HepG2 (cell line): ENCODE measurements around the gene MYCT1.

Experiments used
- ATF1 ChIP-seq: IDR thresholded peaks from 2 replicates; pipeline ENCODE4 v1.6.1; 2016; ENCODE audit warnings: mild to moderate bottlenecking, control low read depth
- KDM1A ChIP-seq: IDR thresholded peaks from 2 replicates; pipeline ENCODE4 v1.6.1; 2016; ENCODE audit warnings: missing compliant biosample characterization
- MXI1 ChIP-seq: IDR thresholded peaks from 3 replicates; pipeline ENCODE4 v1.6.1; 2012; ENCODE audit warnings: low read depth, low read length, inconsistent platforms, borderline replicate concordance
- NR1H2 ChIP-seq: sonication (generic); formaldehyde crosslinking; IDR thresholded peaks from 2 replicates; pipeline ENCODE4 v1.8.1; 2022; ENCODE audit warnings: low read depth, missing genetic modification reagents, borderline replicate concordance
- STAG1 ChIP-seq: sonication (generic); formaldehyde crosslinking; IDR thresholded peaks from 2 replicates; pipeline ENCODE4 v1.4.0; 2020; ENCODE audit warnings: missing genetic modification reagents
- ZNF24 ChIP-seq: fragments of 450-650 bp; IDR thresholded peaks from 2 replicates; pipeline ENCODE4 v1.6.1; 2017; ENCODE audit warnings: antibody characterized with exemption, mild to moderate bottlenecking
- TF ChIP-seq, protein P1 (sequence below): sonication (generic); formaldehyde crosslinking; IDR thresholded peaks from 2 replicates; pipeline ENCODE4 v1.5.0; 2020; ENCODE audit warnings: mild to moderate bottlenecking, missing genetic modification reagents, moderate library complexity
- TF ChIP-seq, protein P2 (sequence below): sonication (generic); formaldehyde crosslinking; IDR thresholded peaks from 2 replicates; pipeline ENCODE4 v1.5.0; 2020; ENCODE audit warnings: missing genetic modification reagents
- TF ChIP-seq, protein P3 (sequence below): sonication (generic); formaldehyde crosslinking; IDR thresholded peaks from 2 replicates; pipeline ENCODE4 v1.4.0; 2020; ENCODE audit warnings: missing genetic modification reagents

DNA sequence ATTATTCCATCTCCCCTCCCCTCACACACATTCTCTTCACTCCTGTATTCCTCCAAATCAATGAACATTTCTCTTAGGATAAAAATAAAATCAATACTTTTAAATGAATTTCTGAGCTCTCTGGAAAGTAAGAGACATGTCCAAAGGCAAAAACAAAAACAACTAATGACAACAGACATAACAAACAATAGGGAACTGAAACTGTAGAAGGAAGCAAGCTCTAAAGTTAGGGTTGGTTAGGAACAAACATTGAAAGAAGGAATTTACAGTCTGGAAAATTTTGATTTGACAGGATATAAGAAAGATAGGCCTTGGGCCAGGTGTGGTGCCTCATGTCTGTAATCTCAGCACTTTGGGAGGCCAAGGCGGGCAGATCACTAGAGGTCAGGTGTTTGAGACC is 17.5 kb upstream of the MYCT1 start:
- TF ChIP-seq ZNF24 (no peak), MXI1 (no peak), STAG1 (CRISPR knock-in tag) (no peak), ATF1 (no peak), KDM1A (CRISPR knock-in tag) (no peak), NR1H2 (no peak)
- TF ChIP-seq, protein P1, sequence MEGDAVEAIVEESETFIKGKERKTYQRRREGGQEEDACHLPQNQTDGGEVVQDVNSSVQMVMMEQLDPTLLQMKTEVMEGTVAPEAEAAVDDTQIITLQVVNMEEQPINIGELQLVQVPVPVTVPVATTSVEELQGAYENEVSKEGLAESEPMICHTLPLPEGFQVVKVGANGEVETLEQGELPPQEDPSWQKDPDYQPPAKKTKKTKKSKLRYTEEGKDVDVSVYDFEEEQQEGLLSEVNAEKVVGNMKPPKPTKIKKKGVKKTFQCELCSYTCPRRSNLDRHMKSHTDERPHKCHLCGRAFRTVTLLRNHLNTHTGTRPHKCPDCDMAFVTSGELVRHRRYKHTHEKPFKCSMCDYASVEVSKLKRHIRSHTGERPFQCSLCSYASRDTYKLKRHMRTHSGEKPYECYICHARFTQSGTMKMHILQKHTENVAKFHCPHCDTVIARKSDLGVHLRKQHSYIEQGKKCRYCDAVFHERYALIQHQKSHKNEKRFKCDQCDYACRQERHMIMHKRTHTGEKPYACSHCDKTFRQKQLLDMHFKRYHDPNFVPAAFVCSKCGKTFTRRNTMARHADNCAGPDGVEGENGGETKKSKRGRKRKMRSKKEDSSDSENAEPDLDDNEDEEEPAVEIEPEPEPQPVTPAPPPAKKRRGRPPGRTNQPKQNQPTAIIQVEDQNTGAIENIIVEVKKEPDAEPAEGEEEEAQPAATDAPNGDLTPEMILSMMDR (CRISPR knock-in tag) = no peak
- TF ChIP-seq, protein P2, sequence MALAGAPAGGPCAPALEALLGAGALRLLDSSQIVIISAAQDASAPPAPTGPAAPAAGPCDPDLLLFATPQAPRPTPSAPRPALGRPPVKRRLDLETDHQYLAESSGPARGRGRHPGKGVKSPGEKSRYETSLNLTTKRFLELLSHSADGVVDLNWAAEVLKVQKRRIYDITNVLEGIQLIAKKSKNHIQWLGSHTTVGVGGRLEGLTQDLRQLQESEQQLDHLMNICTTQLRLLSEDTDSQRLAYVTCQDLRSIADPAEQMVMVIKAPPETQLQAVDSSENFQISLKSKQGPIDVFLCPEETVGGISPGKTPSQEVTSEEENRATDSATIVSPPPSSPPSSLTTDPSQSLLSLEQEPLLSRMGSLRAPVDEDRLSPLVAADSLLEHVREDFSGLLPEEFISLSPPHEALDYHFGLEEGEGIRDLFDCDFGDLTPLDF (CRISPR knock-in tag) = no peak
- TF ChIP-seq, protein P3, sequence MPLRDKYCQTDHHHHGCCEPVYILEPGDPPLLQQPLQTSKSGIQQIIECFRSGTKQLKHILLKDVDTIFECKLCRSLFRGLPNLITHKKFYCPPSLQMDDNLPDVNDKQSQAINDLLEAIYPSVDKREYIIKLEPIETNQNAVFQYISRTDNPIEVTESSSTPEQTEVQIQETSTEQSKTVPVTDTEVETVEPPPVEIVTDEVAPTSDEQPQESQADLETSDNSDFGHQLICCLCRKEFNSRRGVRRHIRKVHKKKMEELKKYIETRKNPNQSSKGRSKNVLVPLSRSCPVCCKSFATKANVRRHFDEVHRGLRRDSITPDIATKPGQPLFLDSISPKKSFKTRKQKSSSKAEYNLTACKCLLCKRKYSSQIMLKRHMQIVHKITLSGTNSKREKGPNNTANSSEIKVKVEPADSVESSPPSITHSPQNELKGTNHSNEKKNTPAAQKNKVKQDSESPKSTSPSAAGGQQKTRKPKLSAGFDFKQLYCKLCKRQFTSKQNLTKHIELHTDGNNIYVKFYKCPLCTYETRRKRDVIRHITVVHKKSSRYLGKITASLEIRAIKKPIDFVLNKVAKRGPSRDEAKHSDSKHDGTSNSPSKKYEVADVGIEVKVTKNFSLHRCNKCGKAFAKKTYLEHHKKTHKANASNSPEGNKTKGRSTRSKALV (CRISPR knock-in tag) = no peak
